Brain microvascular endothelial cell (primary cell): ENCODE measurements around the gene OLR1.

ENCODE experiments used
- DNase-seq: peaks from one replicate; pipeline ENCODE4 v3.0.0-alpha.2; 2020
- H3K27ac ChIP-seq: fragments of 250-450 bp; sonication (Bioruptor Pico); 2 replicates; pipeline ENCODE4 v1.5.1; 2020; ENCODE audit warnings: mild to moderate bottlenecking, moderate library complexity
- H3K27me3 ChIP-seq: fragments of 250-450 bp; sonication (Bioruptor Pico); replicated peaks from 2 replicates; pipeline ENCODE4 v1.5.1; 2020; ENCODE audit warnings: mild to moderate bottlenecking
- H3K36me3 ChIP-seq: fragments of 250-450 bp; sonication (Bioruptor Pico); replicated peaks from 2 replicates; pipeline ENCODE4 v1.5.1; 2020; ENCODE audit warnings: mild to moderate bottlenecking
- H3K4me3 ChIP-seq: 2 replicates; pipeline ENCODE4 v1.5.1; 2011; ENCODE audit warnings: low read depth, mild to moderate bottlenecking, control low read depth, low read length, moderate library complexity
- in situ Hi-C: cut with HindIII; loops from 2 replicates; pipeline ENCODE4 v1.10.0; 2017; ENCODE audit warnings: low sequenced_read_pairs, low pct_ligation_motif_present
- TF ChIP-seq, protein P1 (sequence below): IDR thresholded peaks from 2 replicates; pipeline ENCODE4 v1.5.1; 2011; ENCODE audit warnings: low read depth, mild to moderate bottlenecking, moderate library complexity, low read length, control low read depth, inconsistent platforms; ENCODE audit errors: missing control alignments

The OLR1 gene

DNA sequence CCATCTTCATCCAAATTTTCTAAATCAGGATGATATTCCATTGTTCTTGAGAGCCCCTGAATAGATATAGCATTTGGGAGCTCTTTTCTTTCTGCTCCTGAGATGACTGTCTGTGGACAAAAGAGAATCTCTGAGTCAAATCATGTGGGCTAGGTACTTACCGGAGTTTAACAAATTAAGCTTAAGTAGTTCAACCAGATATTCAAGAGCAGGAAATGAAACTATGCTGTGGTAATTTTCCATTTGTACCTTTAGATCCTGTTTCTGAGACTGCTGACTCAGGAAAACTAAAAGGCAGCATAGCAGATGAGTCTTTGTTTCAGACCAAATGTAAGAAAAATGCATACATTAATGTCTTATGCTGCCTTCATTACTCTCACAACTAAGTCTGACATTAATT, 41.9 kb downstream of the OLR1 start, which contains the start of gene CLEC7A:
Gene CLEC7A (minus strand): TSS at position 158 of the 400 bp plus-strand sequence. CDS start 117 bp downstream, at position 41.
- TF ChIP-seq, protein P1, sequence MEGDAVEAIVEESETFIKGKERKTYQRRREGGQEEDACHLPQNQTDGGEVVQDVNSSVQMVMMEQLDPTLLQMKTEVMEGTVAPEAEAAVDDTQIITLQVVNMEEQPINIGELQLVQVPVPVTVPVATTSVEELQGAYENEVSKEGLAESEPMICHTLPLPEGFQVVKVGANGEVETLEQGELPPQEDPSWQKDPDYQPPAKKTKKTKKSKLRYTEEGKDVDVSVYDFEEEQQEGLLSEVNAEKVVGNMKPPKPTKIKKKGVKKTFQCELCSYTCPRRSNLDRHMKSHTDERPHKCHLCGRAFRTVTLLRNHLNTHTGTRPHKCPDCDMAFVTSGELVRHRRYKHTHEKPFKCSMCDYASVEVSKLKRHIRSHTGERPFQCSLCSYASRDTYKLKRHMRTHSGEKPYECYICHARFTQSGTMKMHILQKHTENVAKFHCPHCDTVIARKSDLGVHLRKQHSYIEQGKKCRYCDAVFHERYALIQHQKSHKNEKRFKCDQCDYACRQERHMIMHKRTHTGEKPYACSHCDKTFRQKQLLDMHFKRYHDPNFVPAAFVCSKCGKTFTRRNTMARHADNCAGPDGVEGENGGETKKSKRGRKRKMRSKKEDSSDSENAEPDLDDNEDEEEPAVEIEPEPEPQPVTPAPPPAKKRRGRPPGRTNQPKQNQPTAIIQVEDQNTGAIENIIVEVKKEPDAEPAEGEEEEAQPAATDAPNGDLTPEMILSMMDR = no peak
- no peaks in the 10 kb centered on the region for H3K36me3 ChIP-seq
- no peak within 1 kb of the TSS for H3K27ac ChIP-seq
- DNase-seq = no peak
- H3K27me3 ChIP-seq = no peaks in the 10 kb centered on the region
- in situ Hi-C loops = no loop called here
- no peak within 1 kb of the TSS for H3K4me3 ChIP-seq

DNA sequence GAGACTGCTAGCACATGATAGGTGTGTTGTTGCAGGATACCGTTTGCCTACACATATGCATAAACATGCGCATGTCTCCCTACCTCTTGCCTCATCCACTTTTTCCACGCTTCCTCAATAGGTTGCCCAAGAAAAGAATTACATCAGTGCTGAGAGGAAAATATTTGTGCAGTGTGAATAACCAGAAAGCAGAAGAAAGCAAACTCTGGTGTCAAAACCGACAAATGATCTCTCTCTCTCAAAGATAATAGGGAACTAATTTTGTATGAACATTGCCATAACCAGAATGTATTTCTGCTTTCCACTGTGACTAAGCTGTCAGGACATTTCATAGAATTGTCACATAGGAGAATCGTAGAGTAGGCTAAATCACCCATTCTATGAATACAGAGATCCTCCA, 43.2 kb downstream of the OLR1 start:
- H3K27ac ChIP-seq = no peak overlapping the region
- in situ Hi-C loops = no loop called here
- H3K4me3 ChIP-seq = no peak overlapping the region
- TF ChIP-seq, protein P1 = no peak
- no peak for DNase-seq
- no peaks in the 10 kb centered on the region for H3K27me3 ChIP-seq
- H3K36me3 ChIP-seq = no peaks in the 10 kb centered on the region

DNA sequence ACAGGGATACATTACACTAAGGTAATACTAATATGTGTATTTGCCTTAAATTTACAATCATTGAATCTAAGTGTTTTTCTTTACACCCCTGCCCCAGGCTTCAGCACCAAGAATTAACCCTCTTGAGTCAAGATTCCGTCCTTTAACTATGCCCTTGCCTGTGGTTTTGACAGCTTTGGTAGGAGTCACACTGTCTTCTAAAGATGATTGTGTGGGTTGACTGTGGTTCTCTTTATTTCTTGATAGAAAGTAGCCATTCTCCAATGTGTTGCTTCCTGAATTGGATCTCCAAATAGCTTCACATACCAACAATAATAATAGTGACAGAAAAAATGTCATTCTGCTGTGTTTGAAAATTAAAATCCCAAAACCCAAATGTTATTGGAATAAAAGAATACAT, 45.5 kb downstream of the OLR1 start:
- H3K36me3 ChIP-seq = no peaks in the 10 kb centered on the region
- no peak overlapping the region for H3K4me3 ChIP-seq
- in situ Hi-C loops = no loop called here
- DNase-seq = no peak
- TF ChIP-seq, protein P1 = no peak
- no peak overlapping the region for H3K27ac ChIP-seq
- no peaks in the 10 kb centered on the region for H3K27me3 ChIP-seq

DNA sequence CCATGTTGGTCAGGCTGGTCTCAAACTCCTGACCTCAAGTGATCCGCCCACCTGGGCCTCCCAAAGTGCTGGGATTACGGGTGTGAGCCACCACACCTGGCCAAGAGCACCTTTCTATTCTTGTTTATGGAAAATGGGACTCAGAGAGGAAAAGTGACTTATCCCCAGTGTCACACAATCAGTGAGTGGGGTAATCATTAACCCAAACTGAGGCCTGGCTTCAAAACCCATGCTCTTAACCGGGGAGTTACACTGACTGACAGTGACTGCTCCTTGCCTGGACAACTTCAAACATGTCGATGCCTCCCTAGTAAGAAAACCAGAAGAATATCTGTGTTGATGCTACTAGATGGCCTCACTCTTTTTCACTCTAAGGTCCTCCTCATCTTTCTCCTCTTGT, 49.2 kb downstream of the OLR1 start:
- DNase-seq = no peak
- TF ChIP-seq, protein P1 = no peak
- Histone ChIP-seq H3K36me3 (no peaks in the 10 kb centered on the region), H3K27me3 (no peaks in the 10 kb centered on the region), H3K27ac (no peak overlapping the region), H3K4me3 (no peak overlapping the region)
- in situ Hi-C loops = no loop called here

DNA sequence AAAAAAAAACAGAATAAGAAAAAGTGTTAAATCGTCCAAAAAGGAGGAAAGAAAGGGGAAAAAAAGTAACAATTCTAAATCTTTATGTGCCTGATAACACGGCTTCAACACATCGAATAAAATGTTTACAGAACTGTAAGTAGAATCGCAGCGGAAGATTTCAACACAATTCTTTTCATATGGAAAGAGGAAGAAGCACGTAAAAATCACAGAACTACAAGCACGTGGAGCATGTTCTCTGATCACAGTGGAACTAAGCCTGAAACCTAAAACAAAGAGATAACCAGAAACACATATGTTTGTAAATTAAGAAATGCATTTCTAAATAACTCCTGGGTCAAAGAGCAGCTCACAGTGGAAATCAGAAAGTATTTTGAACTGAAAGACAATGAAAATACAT, 50.7 kb downstream of the OLR1 start:
- no peak overlapping the region for H3K4me3 ChIP-seq
- H3K27ac ChIP-seq = no peak overlapping the region
- H3K36me3 ChIP-seq = no peaks in the 10 kb centered on the region
- no peaks in the 10 kb centered on the region for H3K27me3 ChIP-seq
- no peak for DNase-seq
- in situ Hi-C loops = no loop called here
- TF ChIP-seq, protein P1 = no peak

DNA sequence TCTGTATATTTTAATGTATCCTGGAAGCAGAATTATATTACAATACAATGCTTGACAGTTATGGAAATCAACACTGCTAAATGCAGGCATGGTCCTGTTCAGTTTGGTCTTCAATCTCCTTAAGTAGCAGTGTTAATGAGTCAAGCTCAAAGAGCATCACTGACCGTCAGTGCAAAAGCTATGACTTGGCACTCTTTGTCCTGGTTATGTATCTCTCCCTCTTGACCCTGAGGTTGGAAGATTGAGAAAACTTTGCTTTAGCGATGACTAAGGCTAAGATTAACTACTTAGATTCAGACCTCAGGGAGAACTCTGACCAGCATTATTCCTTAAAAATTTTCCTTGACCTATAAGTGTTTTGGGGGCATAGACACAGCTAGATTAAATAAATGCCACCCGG, 52.9 kb downstream of the OLR1 start:
- in situ Hi-C loops = no loop called here
- no peaks in the 10 kb centered on the region for H3K27me3 ChIP-seq
- no peak for DNase-seq
- H3K4me3 ChIP-seq = no peak overlapping the region
- H3K36me3 ChIP-seq = no peaks in the 10 kb centered on the region
- H3K27ac ChIP-seq = no peak overlapping the region
- TF ChIP-seq, protein P1 = no peak
